T-helper 22 cell (primary cell): Measurements from ENCODE around the gene SLC15A4.
"Not testable (repeated sequence)": the region's sequence is repeated elsewhere in the genome, so short reads cannot be mapped to it uniquely, and the experiment has no call there.

Experiments
- DNase-seq: peaks from one replicate; pipeline ENCODE4 v3.0.0-alpha.2; 2020; ENCODE audit warnings: low read depth

SLC15A4 gene

GRCh38 chr12:128814411-128815261, 9.1 kb downstream of the SLC15A4 start:
- no peak for DNase-seq

GRCh38 chr12:128813883-128814282, 9.9 kb downstream of the SLC15A4 start:
- DNase-seq, result no peak

- no peak for DNase-seq
These were observed 10.4 kb downstream of the SLC15A4 start for GRCh38 chr12:128813392-128813791.

- DNase-seq, result no peak
These were observed 12.0 kb downstream of the SLC15A4 start for GRCh38 chr12:128811806-128812205.

- DNase-seq, result no peak
These were observed 13.3 kb downstream of the SLC15A4 start for GRCh38 chr12:128810182-128811127.

- DNase-seq, result no peak
These were observed 15.1 kb downstream of the SLC15A4 start for GRCh38 chr12:128808651-128809050.

- DNase-seq, result no peak
These were observed 16.5 kb downstream of the SLC15A4 start for GRCh38 chr12:128807161-128807724.

GRCh38 chr12:128806573-128806972, 17.2 kb downstream of the SLC15A4 start:
- no peak for DNase-seq

- DNase-seq, result not testable (repeated sequence)
These were observed 18.4 kb downstream of the SLC15A4 start for GRCh38 chr12:128805406-128805805.

- DNase-seq, result no peak
These were observed 19.0 kb downstream of the SLC15A4 start for GRCh38 chr12:128804762-128805161.

- DNase-seq, result no peak
These were observed 20.0 kb downstream of the SLC15A4 start for GRCh38 chr12:128803788-128804187.

- DNase-seq, result no peak
These were observed 21.0 kb downstream of the SLC15A4 start for GRCh38 chr12:128802756-128803155.

- no peak for DNase-seq
These were observed 21.8 kb downstream of the SLC15A4 start for GRCh38 chr12:128801879-128802391.

- DNase-seq, result no peak
These were observed 23.2 kb downstream of the SLC15A4 start for GRCh38 chr12:128800606-128801005.

GRCh38 chr12:128798571-128799341, 25.0 kb downstream of the SLC15A4 start:
- no peak for DNase-seq

GRCh38 chr12:128797119-128798118, 26.3 kb downstream of the SLC15A4 start:
- DNase-seq, result no peak

GRCh38 chr12:128796439-128797118, 27.2 kb downstream of the SLC15A4 start:
- no peak for DNase-seq

GRCh38 chr12:128795530-128796361, 28.0 kb downstream of the SLC15A4 start:
- DNase-seq, result no peak
